ENCODE measurements around the gene STYXL1.

The STYXL1 gene

GRCh38 chr7:76076995-76077394 is 29.2 kb upstream of the STYXL1 start:
- H3K4me1 ChIP-seq (ENCODE audit: control insufficient read depth, low read depth, low read length) = no peaks in the 10 kb centered on the region
- H3K4me3 ChIP-seq (ENCODE audit: low read length) = no peak overlapping the region
- no peak overlapping the region for H3K27ac ChIP-seq (ENCODE audit: low read length)
- H3K9ac ChIP-seq (ENCODE audit: low read length) = no peak overlapping the region
- no peaks in the 10 kb centered on the region for H3K9me3 ChIP-seq (ENCODE audit: control insufficient read depth, low read depth, low read length)
- H3K36me3 ChIP-seq (ENCODE audit: control insufficient read depth, low read depth, low read length) = no peaks in the 10 kb centered on the region
- H3K27me3 ChIP-seq (ENCODE audit: control insufficient read depth, insufficient read depth, low read length) = no peaks in the 10 kb centered on the region

- Histone ChIP-seq H3K36me3 (ENCODE audit: control insufficient read depth, low read depth, low read length) (no peaks in the 10 kb centered on the region), H3K9ac (ENCODE audit: low read length) (no peak overlapping the region), H3K27ac (ENCODE audit: low read length) (no peak overlapping the region), H3K4me3 (ENCODE audit: low read length) (no peak overlapping the region), H3K27me3 (ENCODE audit: control insufficient read depth, insufficient read depth, low read length) (no peaks in the 10 kb centered on the region), H3K4me1 (ENCODE audit: control insufficient read depth, low read depth, low read length) (no peaks in the 10 kb centered on the region), H3K9me3 (ENCODE audit: control insufficient read depth, low read depth, low read length) (no peaks in the 10 kb centered on the region)
Measured at GRCh38 chr7:76074972-76075370, 27.2 kb upstream of the STYXL1 start.

DNA sequence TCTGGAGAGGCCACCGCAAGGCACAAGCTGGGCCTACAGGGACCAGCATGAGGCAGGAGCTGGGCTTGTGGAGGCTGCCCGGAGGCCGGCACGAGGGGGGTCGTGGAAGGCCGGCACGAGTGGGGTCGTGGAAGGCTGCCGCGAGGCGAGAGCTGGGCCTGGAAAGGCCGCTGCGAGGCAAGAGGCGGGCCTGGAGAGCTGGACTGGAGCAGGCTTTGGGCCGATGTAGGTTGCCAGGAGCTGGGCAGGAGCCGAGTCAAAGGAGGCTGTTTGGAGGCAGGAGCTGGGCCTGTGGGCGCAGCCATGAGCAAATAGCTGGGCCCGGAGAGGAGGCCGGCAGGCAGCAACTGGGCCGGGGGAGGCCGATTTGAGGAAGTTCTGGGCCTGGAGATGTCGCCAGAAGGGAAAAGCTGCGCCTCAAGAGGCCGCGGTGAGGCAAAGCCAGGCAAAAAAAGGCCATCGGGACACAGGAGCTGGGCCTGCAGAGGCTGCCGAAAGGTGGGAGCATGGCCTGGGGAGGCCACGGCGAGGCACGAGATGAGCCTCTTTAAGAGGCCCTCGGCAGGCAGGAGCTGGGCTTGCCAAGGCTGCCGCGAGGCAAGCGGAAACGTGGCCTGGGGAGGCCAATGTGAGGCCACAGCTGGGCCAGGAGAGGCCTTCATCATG is 26.6 kb upstream of the STYXL1 start:
- Histone ChIP-seq H3K9me3 (ENCODE audit: control insufficient read depth, low read depth, low read length) (no peaks in the 10 kb centered on the region), H3K27me3 (ENCODE audit: control insufficient read depth, insufficient read depth, low read length) (no peaks in the 10 kb centered on the region), H3K36me3 (ENCODE audit: control insufficient read depth, low read depth, low read length) (no peaks in the 10 kb centered on the region), H3K27ac (ENCODE audit: low read length) (no peak overlapping the region), H3K4me1 (ENCODE audit: control insufficient read depth, low read depth, low read length) (no peaks in the 10 kb centered on the region), H3K9ac (ENCODE audit: low read length) (no peak overlapping the region), H3K4me3 (ENCODE audit: low read length) (no peak overlapping the region)

DNA sequence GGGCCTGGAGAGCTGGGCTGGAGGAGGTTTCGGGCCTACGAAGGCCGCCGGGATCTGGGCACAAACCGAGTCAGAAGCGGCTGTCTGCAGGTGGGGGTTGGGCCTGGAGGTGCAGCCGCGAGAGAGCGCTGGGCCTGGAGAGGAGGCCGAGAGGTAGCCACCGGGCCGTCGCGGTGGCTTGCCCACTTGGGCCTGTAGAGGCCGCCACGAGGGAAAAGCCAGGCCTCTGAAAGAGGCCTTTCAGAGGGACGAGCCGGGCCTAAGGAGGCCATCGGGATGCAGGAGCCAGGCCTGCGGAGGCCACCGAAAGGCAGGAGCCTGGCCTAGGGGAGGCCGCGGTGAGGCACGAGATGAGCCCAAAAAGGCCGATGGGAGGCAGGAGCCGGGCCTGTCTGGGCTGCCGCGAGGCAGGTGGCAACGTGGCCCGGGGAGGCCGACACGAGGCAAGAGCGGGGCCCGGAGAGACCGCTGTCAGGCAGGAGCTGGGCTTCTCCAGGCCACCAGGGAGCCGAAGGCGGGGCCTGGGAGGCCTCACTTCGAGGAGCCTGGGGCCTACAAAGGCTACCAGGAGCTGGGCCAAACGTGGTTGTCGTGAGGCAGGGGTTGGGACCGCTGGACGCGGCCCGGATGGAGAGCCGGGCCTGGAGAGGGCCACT is 25.7 kb upstream of the STYXL1 start:
- no peak overlapping the region for H3K27ac ChIP-seq (ENCODE audit: low read length)
- no peak overlapping the region for H3K4me3 ChIP-seq (ENCODE audit: low read length)
- H3K4me1 ChIP-seq (ENCODE audit: control insufficient read depth, low read depth, low read length) = no peaks in the 10 kb centered on the region
- no peaks in the 10 kb centered on the region for H3K36me3 ChIP-seq (ENCODE audit: control insufficient read depth, low read depth, low read length)
- H3K9me3 ChIP-seq (ENCODE audit: control insufficient read depth, low read depth, low read length) = no peaks in the 10 kb centered on the region
- no peak overlapping the region for H3K9ac ChIP-seq (ENCODE audit: low read length)
- H3K27me3 ChIP-seq (ENCODE audit: control insufficient read depth, insufficient read depth, low read length) = no peaks in the 10 kb centered on the region

GRCh38 chr7:76072243-76073148 is 24.7 kb upstream of the STYXL1 start:
- Histone ChIP-seq H3K9me3 (ENCODE audit: control insufficient read depth, low read depth, low read length) (no peaks in the 10 kb centered on the region), H3K4me3 (ENCODE audit: low read length) (no peak overlapping the region), H3K27ac (ENCODE audit: low read length) (no peak overlapping the region), H3K36me3 (ENCODE audit: control insufficient read depth, low read depth, low read length) (no peaks in the 10 kb centered on the region), H3K27me3 (ENCODE audit: control insufficient read depth, insufficient read depth, low read length) (no peaks in the 10 kb centered on the region), H3K4me1 (ENCODE audit: control insufficient read depth, low read depth, low read length) (no peaks in the 10 kb centered on the region), H3K9ac (ENCODE audit: low read length) (no peak overlapping the region)

- H3K9ac ChIP-seq (ENCODE audit: low read length) = no peak overlapping the region
Measured at GRCh38 chr7:76071316-76072242, 23.8 kb upstream of the STYXL1 start.

GRCh38 chr7:76069238-76069638 is 21.4 kb upstream of the STYXL1 start:
- no peak overlapping the region for H3K4me3 ChIP-seq (ENCODE audit: low read length)
- no peaks in the 10 kb centered on the region for H3K4me1 ChIP-seq (ENCODE audit: control insufficient read depth, low read depth, low read length)
- no peak overlapping the region for H3K27ac ChIP-seq (ENCODE audit: low read length)
- no peaks in the 10 kb centered on the region for H3K9me3 ChIP-seq (ENCODE audit: control insufficient read depth, low read depth, low read length)
- H3K9ac ChIP-seq (ENCODE audit: low read length) = no peak overlapping the region
- peaks cover 27% of the 10 kb centered on the region for H3K36me3 ChIP-seq (ENCODE audit: control insufficient read depth, low read depth, low read length)
- no peaks in the 10 kb centered on the region for H3K27me3 ChIP-seq (ENCODE audit: control insufficient read depth, insufficient read depth, low read length)

More at GRCh38 chr7:76071316-76072242, 23.8 kb upstream of the STYXL1 start:
- Histone ChIP-seq H3K4me3 (ENCODE audit: low read length) (no peak overlapping the region), H3K27me3 (ENCODE audit: control insufficient read depth, insufficient read depth, low read length) (no peaks in the 10 kb centered on the region), H3K36me3 (ENCODE audit: control insufficient read depth, low read depth, low read length) (peaks cover 4% of the 10 kb centered on the region), H3K27ac (ENCODE audit: low read length) (no peak overlapping the region), H3K4me1 (ENCODE audit: control insufficient read depth, low read depth, low read length) (no peaks in the 10 kb centered on the region), H3K9me3 (ENCODE audit: control insufficient read depth, low read depth, low read length) (no peaks in the 10 kb centered on the region)

- Histone ChIP-seq H3K36me3 (ENCODE audit: control insufficient read depth, low read depth, low read length) (peaks cover 47% of the 10 kb centered on the region), H3K9ac (ENCODE audit: low read length) (no peak overlapping the region), H3K27me3 (ENCODE audit: control insufficient read depth, insufficient read depth, low read length) (no peaks in the 10 kb centered on the region), H3K4me3 (ENCODE audit: low read length) (no peak overlapping the region), H3K9me3 (ENCODE audit: control insufficient read depth, low read depth, low read length) (no peaks in the 10 kb centered on the region), H3K27ac (ENCODE audit: low read length) (no peak overlapping the region), H3K4me1 (ENCODE audit: control insufficient read depth, low read depth, low read length) (no peaks in the 10 kb centered on the region)
Measured at GRCh38 chr7:76066716-76067503, 19.1 kb upstream of the STYXL1 start.

GRCh38 chr7:76065016-76065612 is 17.3 kb upstream of the STYXL1 start:
- Histone ChIP-seq H3K9ac (ENCODE audit: low read length) (no peak overlapping the region), H3K36me3 (ENCODE audit: control insufficient read depth, low read depth, low read length) (peaks cover 65% of the 10 kb centered on the region), H3K4me1 (ENCODE audit: control insufficient read depth, low read depth, low read length) (no peaks in the 10 kb centered on the region), H3K9me3 (ENCODE audit: control insufficient read depth, low read depth, low read length) (no peaks in the 10 kb centered on the region), H3K27ac (ENCODE audit: low read length) (no peak overlapping the region), H3K27me3 (ENCODE audit: control insufficient read depth, insufficient read depth, low read length) (no peaks in the 10 kb centered on the region), H3K4me3 (ENCODE audit: low read length) (no peak overlapping the region)

DNA sequence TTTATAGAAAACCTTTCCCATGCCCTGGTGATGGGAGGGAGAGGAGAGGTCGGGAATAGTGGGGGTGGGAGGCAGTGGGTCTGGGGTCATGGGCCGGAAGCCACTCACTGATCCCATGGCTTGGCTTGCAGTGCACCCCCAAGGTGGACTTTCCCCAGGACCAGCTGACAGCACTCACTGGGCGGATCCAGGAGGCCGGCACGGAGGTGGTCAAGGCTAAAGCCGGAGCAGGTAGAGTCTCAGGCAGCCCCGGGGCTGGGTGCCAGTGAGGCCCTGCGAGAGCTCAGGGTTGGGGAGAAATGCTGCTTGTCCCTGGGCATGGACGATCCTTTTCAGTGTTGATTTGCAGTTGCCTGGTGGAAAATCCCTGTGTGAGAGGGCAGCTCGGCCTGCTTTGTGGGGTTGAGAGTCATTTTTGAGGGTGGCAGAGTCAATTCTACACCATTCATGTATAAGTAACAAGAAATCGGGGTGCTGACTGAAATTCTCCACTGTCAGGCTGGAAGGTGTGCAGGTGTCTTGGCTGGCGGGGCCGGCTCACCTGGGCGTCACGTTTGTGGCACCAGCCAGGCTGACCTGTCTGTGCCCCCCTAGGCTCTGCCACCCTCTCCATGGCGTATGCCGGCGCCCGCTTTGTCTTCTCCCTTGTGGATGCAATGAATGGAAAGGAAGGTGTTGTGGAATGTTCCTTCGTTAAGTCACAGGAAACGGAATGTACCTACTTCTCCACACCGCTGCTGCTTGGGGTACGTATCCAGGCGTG is 16.6 kb upstream of the STYXL1 start:
- Histone ChIP-seq H3K9ac (ENCODE audit: low read length) (no peak overlapping the region), H3K4me3 (ENCODE audit: low read length) (no peak overlapping the region), H3K4me1 (ENCODE audit: control insufficient read depth, low read depth, low read length) (no peaks in the 10 kb centered on the region), H3K9me3 (ENCODE audit: control insufficient read depth, low read depth, low read length) (no peaks in the 10 kb centered on the region), H3K27ac (ENCODE audit: low read length) (no peak overlapping the region), H3K27me3 (ENCODE audit: control insufficient read depth, insufficient read depth, low read length) (no peaks in the 10 kb centered on the region), H3K36me3 (ENCODE audit: control insufficient read depth, low read depth, low read length) (peaks cover 73% of the 10 kb centered on the region)
